Progenitor cell of endocrine pancreas (in vitro differentiated cells): ENCODE data around the gene MACROD2. TPM values are rescaled to one million over a fixed set of nuclear protein-coding genes. Genes with fewer than 3 reads are reported as not detected.

Experiments used
- DNase-seq: peaks from one replicate; pipeline ENCODE4 v3.0.0; 2021; ENCODE audit warnings: low spot score; ENCODE audit not compliant: unreplicated experiment
- H3K27ac Mint-ChIP-seq: 2 replicates; pipeline ENCODE4 v1.8.0; 2021; ENCODE audit warnings: mild to moderate bottlenecking, moderate library complexity, mixed read lengths
- H3K27me3 Mint-ChIP-seq: 2 replicates; pipeline ENCODE4 v1.8.0; 2021; ENCODE audit warnings: mixed read lengths
- H3K36me3 Mint-ChIP-seq: 2 replicates; pipeline ENCODE4 v1.8.0; 2022; ENCODE audit warnings: mixed read lengths; ENCODE audit not compliant: insufficient read depth
- H3K4me1 Mint-ChIP-seq: 2 replicates; pipeline ENCODE4 v1.8.0; 2021; ENCODE audit warnings: low read depth, mixed read lengths
- H3K4me3 Mint-ChIP-seq: 2 replicates; pipeline ENCODE4 v1.8.0; 2021; ENCODE audit warnings: low read depth, mild to moderate bottlenecking, moderate library complexity, mixed read lengths
- H3K9me3 Mint-ChIP-seq: 2 replicates; pipeline ENCODE4 v1.8.0; 2021; ENCODE audit warnings: low read depth, mixed read lengths
- total RNA-seq: library from RNA; stranded (reverse); gene quantifications from 2 replicates; pipeline ENCODE4 v1.2.1, GENCODE V29; 2021
- TF ChIP-seq, protein P1 (sequence below): fragments of 200-600 bp; sonication (generic); IDR thresholded peaks from one replicate; pipeline ENCODE4 v1.5.0; 2021; ENCODE audit warnings: antibody characterized with exemption, mild to moderate bottlenecking; ENCODE audit not compliant: unreplicated experiment

MACROD2 gene
- total RNA-seq, 1 donor from 2014 or later, result 7.6 TPM

DNA sequence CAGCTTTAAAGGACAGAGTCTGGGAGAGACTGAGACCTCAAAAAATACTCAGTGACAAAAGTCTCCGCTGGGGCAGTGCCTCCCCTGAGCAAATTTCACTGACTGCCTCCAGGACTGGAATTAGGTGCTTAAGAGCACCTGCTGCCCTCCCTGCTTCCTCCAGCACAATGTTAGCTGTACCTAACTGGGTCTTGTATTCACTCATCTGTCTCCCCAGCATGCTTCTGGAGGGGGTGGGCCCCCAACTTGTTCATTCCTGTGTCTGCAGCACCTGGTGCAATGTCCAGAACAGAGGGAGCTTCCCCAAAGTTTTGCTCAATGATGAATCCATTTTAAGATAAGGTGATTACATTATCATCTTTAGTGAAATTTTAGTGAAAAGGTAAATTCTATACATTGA is 1927.2 kb downstream of the MACROD2 start:
- Mint-ChIP-seq H3K4me3 (no peak overlapping the region), H3K4me1 (no peaks in the 10 kb centered on the region), H3K27ac (no peak overlapping the region), H3K36me3 (no peaks in the 10 kb centered on the region), H3K27me3 (peaks cover 11% of the 10 kb centered on the region), H3K9me3 (no peaks in the 10 kb centered on the region)
- TF ChIP-seq, protein P1, sequence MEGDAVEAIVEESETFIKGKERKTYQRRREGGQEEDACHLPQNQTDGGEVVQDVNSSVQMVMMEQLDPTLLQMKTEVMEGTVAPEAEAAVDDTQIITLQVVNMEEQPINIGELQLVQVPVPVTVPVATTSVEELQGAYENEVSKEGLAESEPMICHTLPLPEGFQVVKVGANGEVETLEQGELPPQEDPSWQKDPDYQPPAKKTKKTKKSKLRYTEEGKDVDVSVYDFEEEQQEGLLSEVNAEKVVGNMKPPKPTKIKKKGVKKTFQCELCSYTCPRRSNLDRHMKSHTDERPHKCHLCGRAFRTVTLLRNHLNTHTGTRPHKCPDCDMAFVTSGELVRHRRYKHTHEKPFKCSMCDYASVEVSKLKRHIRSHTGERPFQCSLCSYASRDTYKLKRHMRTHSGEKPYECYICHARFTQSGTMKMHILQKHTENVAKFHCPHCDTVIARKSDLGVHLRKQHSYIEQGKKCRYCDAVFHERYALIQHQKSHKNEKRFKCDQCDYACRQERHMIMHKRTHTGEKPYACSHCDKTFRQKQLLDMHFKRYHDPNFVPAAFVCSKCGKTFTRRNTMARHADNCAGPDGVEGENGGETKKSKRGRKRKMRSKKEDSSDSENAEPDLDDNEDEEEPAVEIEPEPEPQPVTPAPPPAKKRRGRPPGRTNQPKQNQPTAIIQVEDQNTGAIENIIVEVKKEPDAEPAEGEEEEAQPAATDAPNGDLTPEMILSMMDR, result no peak
- no peak for DNase-seq

DNA sequence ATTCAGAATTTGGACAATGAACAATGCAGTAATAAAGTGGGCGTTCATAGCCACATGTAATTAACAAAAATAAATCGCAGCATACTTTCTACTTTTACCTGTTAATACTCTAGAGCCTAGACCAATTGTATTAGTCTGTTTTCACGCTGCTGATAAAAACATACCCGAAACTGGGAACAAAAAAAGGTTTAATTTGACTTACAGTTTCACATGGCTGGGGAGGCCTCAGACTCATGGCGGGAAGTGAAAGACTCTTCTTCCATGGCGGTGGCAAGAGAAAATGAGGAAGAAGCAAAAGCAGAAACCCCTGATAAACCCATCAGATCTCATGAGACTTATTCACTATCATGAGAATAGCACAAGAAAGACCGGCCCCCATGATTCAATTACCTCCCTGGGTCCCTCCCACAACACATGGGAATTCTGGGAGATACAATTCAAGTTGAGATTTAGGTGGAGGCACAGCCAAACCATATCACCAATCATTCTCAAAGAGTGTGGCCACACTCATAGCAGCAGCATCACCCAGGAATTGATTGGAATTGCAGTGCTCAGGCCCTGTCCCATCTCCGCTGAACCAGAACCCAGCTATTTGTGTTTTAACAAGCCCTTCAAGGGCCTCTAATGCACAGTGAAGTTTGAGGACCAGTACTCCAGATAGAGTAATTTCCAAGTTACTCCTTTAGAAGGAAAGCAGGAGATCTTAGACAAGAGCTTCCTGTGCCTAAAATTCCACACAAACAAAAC is 1927.9 kb downstream of the MACROD2 start:
- peaks cover 11% of the 10 kb centered on the region for H3K27me3 Mint-ChIP-seq
- no peaks in the 10 kb centered on the region for H3K4me1 Mint-ChIP-seq
- DNase-seq, result no peak
- H3K36me3 Mint-ChIP-seq, result no peaks in the 10 kb centered on the region
- TF ChIP-seq, protein P1, result no peak
- H3K27ac Mint-ChIP-seq, result no peak overlapping the region
- no peaks in the 10 kb centered on the region for H3K9me3 Mint-ChIP-seq
- no peak overlapping the region for H3K4me3 Mint-ChIP-seq

DNA sequence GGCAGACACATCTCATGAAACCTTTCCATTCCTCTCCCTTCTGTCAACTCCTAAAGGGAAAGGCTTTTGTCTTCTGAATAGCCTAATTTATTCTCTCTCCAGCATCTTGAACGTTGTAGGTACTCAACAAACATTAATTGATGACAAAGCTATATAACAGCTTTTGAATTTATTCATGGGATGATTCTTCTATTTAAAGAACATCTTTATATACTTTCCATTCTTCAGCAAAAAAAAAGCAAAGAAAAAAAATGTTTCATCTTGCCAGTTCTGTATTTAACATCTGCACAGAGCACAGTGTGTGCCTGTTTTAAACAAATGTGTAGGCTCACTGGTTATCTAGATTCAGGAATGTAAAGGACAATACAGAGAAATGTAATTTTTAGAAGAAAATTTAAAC is 1929.2 kb downstream of the MACROD2 start:
- peaks cover 11% of the 10 kb centered on the region for H3K27me3 Mint-ChIP-seq
- H3K27ac Mint-ChIP-seq, result no peak overlapping the region
- H3K4me1 Mint-ChIP-seq, result peaks cover 3% of the 10 kb centered on the region
- H3K9me3 Mint-ChIP-seq, result no peaks in the 10 kb centered on the region
- DNase-seq, result no peak
- H3K4me3 Mint-ChIP-seq, result no peak overlapping the region
- H3K36me3 Mint-ChIP-seq, result no peaks in the 10 kb centered on the region
- TF ChIP-seq, protein P1, result no peak

DNA sequence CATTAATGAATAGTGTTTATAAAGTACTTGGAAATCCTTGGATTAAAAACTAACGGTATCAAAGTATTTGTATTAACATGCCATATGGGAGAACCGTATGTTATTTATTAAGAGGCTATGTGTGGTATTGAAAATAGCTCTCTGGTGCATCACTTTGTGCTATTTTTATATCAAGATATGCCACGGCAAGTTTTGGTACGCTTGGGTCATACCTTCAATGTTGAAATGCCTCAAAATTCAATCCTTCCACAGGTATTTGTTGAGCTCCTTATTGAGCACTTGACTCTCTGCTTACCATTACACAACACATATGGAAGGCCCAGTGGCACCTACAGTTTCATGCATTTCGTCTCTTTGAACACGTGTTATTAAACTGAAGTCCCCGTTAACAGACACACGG is 1930.1 kb downstream of the MACROD2 start:
- no peak for DNase-seq
- no peaks in the 10 kb centered on the region for H3K9me3 Mint-ChIP-seq
- H3K27ac Mint-ChIP-seq, result no peak overlapping the region
- no peaks in the 10 kb centered on the region for H3K36me3 Mint-ChIP-seq
- TF ChIP-seq, protein P1, result no peak
- H3K27me3 Mint-ChIP-seq, result peaks cover 11% of the 10 kb centered on the region
- H3K4me1 Mint-ChIP-seq, result peaks cover 7% of the 10 kb centered on the region
- H3K4me3 Mint-ChIP-seq, result no peak overlapping the region

DNA sequence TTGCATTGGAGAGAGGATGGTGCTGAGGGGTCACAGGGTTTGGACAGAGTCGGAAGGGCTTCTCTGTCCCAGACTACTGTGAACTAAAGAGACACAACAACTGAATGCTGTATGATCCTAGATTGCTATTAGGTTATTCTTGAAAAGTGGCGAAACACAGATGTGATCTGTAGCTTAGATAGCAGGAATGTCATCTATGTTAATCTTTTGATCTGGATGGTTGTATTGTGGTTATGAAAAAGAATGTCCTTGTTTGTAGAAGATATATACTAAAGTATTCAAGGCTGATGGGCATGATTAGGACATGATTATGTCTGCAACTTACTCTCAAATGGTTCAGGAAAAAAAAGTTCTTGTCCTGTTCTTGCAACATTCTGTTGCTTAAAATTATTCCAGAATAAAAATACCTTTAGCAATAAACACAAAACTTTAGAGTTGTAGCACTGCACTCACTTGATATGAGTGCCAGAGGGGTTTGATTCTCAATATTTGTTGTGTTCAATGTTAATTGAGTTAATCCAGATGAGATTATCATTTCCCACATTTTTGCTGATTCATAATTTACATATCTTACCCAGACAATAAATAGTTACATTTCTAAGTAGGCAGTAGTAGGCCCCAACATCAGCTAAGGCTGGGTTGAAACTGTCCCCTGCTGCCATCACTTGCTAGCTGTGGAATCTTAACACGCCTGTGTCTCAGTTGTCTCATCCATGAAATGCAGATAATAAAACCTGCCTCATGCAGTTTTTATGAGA is 1932.8 kb downstream of the MACROD2 start:
- Mint-ChIP-seq H3K36me3 (no peaks in the 10 kb centered on the region), H3K4me1 (peaks cover 9% of the 10 kb centered on the region), H3K27ac (no peak overlapping the region), H3K4me3 (no peak overlapping the region), H3K27me3 (peaks cover 4% of the 10 kb centered on the region), H3K9me3 (no peaks in the 10 kb centered on the region)
- TF ChIP-seq, protein P1, result no peak
- no peak for DNase-seq
